AG04450 (cell line): ENCODE measurements around the gene PPP2R5C. TPM values are rescaled to one million over a fixed set of nuclear protein-coding genes. Genes with fewer than 3 reads are reported as not detected.

Source experiments
- CTCF ChIA-PET: fragments of 300-600, 350-600 bp; formaldehyde crosslinking; extraction: SDS; loops from one replicate; lab custom pipeline; 2022; ENCODE audit warnings: antibody characterized with exemption, inconsistent platforms; lab: Charles Lee
- POLR2A ChIA-PET: fragments of 350-600 bp; formaldehyde crosslinking; extraction: SDS; loops from one replicate; lab custom pipeline; 2021; ENCODE audit warnings: antibody characterized with exemption, inconsistent platforms; lab: Yijun Ruan, JAX
- DNase-seq: peaks from one replicate; pipeline ENCODE4 v3.0.0-alpha.2; 2011; ENCODE audit warnings: low read depth, low spot score
- H3K27ac ChIP-seq: one replicate; pipeline ENCODE4 v1.5.1; 2012; ENCODE audit warnings: low read depth, low read length, control low read depth
- H3K27me3 ChIP-seq: one replicate; pipeline ENCODE4 v1.6.0; 2012; ENCODE audit warnings: low read length; ENCODE audit not compliant: control insufficient read depth, insufficient read depth
- H3K4me3 ChIP-seq: 2 replicates; pipeline ENCODE4 v1.5.1; 2011; ENCODE audit warnings: mild to moderate bottlenecking, low read depth, low read length, control low read depth
- H3K9me3 ChIP-seq: 2 replicates; pipeline ENCODE4 v1.5.1; 2012; ENCODE audit warnings: low read length; ENCODE audit not compliant: control insufficient read depth, insufficient read depth
- CTCF ChIP-seq: IDR thresholded peaks from 2 replicates; pipeline ENCODE4 v1.5.1; 2011; ENCODE audit warnings: low read depth, low read length, control low read depth, inconsistent platforms
- polyA plus RNA-seq: library from polyadenylated mRNA; depleted of rRNA; stranded (reverse); fragments of >200 nt; gene quantifications from 2 replicates; pipeline ENCODE4 v1.2.3, GENCODE V29; 2011

PPP2R5C gene
- polyA plus RNA-seq, 1 experiment = 140 TPM

- ChIA-PET POLR2A (no interaction called here), CTCF (no interaction called here)
- no peak for TF ChIP-seq CTCF
- Histone ChIP-seq H3K27me3 (peaks cover 13% of the 10 kb centered on the region), H3K9me3 (peaks cover 11% of the 10 kb centered on the region), H3K27ac (no peak overlapping the region), H3K4me3 (no peak overlapping the region)
- no peak for DNase-seq
Observed at GRCh38 chr14:101736585-101736984, 24.9 kb upstream of the PPP2R5C start.

DNA sequence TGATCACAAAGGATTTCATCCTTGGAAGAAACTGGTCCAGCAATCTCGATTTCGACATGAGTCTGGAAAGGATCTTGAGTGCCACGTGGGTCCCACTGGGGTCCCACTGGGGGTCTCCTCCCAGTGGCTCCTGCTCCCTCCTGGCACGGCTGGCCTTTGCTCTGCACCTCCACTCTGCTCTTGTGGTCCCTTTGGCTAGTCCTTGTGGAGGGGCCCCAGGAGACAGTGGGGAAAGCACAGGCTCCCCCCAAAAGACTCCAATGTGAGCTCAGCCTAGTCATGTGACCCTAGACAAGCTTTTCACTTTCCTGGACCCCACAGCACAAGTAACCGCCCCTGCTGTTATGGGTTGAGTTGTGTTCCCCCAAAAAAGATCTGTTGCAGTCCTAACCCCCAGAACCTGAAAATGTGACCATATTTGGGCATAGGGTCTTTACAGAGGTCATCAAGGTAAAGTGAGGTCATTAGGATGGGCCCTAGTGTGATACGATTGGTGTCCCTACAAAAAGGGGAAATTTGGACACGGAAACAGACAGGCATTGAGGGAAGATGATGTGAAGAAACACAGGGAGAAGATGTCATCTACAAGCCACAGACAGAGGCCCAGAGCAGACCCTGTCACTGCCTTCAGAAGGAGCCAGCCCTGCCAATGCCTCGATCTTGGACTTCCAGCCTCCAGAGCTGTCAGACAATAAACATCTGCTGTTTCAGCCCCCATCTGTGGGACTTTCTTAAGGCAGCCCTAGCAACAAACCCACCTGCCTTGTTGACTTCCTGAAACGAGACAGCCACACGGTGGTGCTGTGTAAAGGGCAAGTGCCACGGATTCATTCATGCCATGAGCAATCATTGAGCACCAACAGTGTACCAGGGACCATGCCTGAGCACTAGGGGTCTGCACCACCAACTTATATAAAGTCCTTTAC is 23.8 kb upstream of the PPP2R5C start:
- ChIA-PET POLR2A (no interaction called here), CTCF (no interaction called here)
- peaks cover 13% of the 10 kb centered on the region for H3K27me3 ChIP-seq
- no peak for DNase-seq
- H3K9me3 ChIP-seq = peaks cover 11% of the 10 kb centered on the region
- H3K4me3 ChIP-seq = no peak overlapping the region
- no peak overlapping the region for H3K27ac ChIP-seq
- no peak for TF ChIP-seq CTCF

DNA sequence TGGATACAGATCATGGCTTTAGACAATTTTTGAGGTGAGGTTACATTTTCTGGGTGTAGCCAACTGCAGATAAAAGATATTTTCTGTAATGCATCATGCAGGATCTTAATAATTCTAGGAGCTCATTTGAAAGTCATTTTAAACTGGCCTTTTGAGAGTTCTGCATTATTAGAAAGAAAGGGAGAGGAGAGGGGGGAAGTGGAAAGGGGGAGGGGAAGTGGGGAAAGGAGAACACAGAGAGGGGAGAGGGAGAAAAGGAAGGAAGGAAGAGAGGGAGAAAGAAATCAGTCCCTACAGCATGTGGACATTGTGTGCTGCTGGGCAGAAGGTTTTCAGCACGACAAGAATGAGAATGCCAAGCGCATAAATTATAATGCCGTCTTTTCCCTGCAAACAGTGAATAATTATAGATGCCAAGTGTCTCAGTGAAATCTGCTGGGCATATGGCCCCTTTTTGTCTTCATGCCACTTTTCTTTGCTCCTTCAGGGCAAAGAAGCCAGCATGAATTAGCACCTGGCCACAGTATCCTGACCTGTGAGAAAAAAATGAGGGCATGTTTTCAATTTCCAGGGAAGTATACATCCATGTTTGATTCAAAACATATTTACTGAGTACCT is 22.7 kb upstream of the PPP2R5C start:
- ChIA-PET CTCF (no interaction called here), POLR2A (no interaction called here)
- TF ChIP-seq CTCF = no peak
- DNase-seq = no peak
- Histone ChIP-seq H3K27ac (no peak overlapping the region), H3K4me3 (no peak overlapping the region), H3K27me3 (peaks cover 13% of the 10 kb centered on the region), H3K9me3 (peaks cover 8% of the 10 kb centered on the region)

- POLR2A ChIA-PET = no interaction called here
- CTCF ChIA-PET = no interaction called here
- Histone ChIP-seq H3K9me3 (peaks cover 8% of the 10 kb centered on the region), H3K4me3 (no peak overlapping the region), H3K27ac (no peak overlapping the region), H3K27me3 (peaks cover 13% of the 10 kb centered on the region)
- DNase-seq = no peak
- TF ChIP-seq CTCF = no peak
Observed at GRCh38 chr14:101739446-101740141, 21.9 kb upstream of the PPP2R5C start.
